H1 (cell line): Measurements from ENCODE around the gene PIK3R6. TPM values are rescaled to one million over a fixed set of nuclear protein-coding genes. Genes with fewer than 3 reads are reported as not detected.

Experiments used
- CTCF ChIA-PET: fragments of 300-600 bp; sonication (Branson Sonifier 250); formaldehyde crosslinking; loops from one replicate; lab custom pipeline; 2021; ENCODE audit not compliant: partially characterized antibody; lab: Charles Lee
- POLR2A ChIA-PET: fragments of 300-600 bp; sonication (Branson Sonifier 250); formaldehyde crosslinking; loops from one replicate; lab custom pipeline; 2021; ENCODE audit warnings: inconsistent platforms; ENCODE audit not compliant: partially characterized antibody; lab: Charles Lee
- DNase-seq, 2 experiments: peaks; one replicate each; pipeline versions ENCODE4 v3.0.0 to v3.0.0-alpha.2; 2010 to 2022; ENCODE audit warnings: low spot score in 2 of 2, low read depth in 1 of 2, mixed read lengths in 1 of 2
- FAIRE-seq: peaks from 2 replicates; lab custom pipeline; 2011; peaks lifted over from hg19 to GRCh38; lab: Jason Lieb, UNC
- H2AFZ ChIP-seq: 2 replicates; pipeline ENCODE4 v1.8.1; 2012; ENCODE audit warnings: low read length, inconsistent platforms
- H2AK5ac ChIP-seq: 2 replicates; pipeline ENCODE4 v1.6.1; 2013; ENCODE audit warnings: low read depth, low read length
- H2BK120ac ChIP-seq: replicated peaks from 2 replicates; pipeline ENCODE3; 2013; ENCODE audit warnings: low read depth, low read length, inconsistent platforms
- H2BK12ac ChIP-seq: 2 replicates; pipeline ENCODE4 v1.6.1; 2013; ENCODE audit warnings: low read depth, low read length
- H2BK15ac ChIP-seq: 2 replicates; pipeline ENCODE4 v1.6.1; 2013; ENCODE audit warnings: low read length
- H2BK20ac ChIP-seq: 2 replicates; pipeline ENCODE4 v1.6.1; 2013; ENCODE audit warnings: low read length
- H2BK5ac ChIP-seq: 2 replicates; pipeline ENCODE4 v1.6.1; 2013; ENCODE audit warnings: low read depth, low read length
- H3K14ac ChIP-seq: 2 replicates; pipeline ENCODE4 v1.6.1; 2013; ENCODE audit warnings: inconsistent platforms; ENCODE audit not compliant: insufficient read length
- H3K18ac ChIP-seq: 2 replicates; pipeline ENCODE4 v1.6.1; 2013; ENCODE audit warnings: low read length; ENCODE audit errors: extremely low read depth
- H3K23ac ChIP-seq: 2 replicates; pipeline ENCODE4 v1.6.1; 2013; ENCODE audit warnings: inconsistent platforms; ENCODE audit not compliant: insufficient read length
- H3K23me2 ChIP-seq: 2 replicates; pipeline ENCODE4 v1.6.1; 2013; ENCODE audit warnings: low read depth, low read length
- H3K27ac ChIP-seq: 2 replicates; pipeline ENCODE4 v1.6.1; 2011; ENCODE audit warnings: low read depth, low read length, inconsistent platforms
- H3K27me3 ChIP-seq, 4 experiments: replicated peaks in 1 of 4; 1 replicate in 1 of 4; 2 replicates in 3 of 4; pipeline versions ENCODE4 v1.6.1 to v1.8.1; 2011 to 2013; ENCODE audit warnings: low read length in 3 of 4, mild to moderate bottlenecking in 3 of 4, inconsistent platforms in 2 of 4, mixed read lengths in 2 of 4, moderate library complexity in 1 of 4; ENCODE audit not compliant: control insufficient read depth in 3 of 4, insufficient read depth in 3 of 4; ENCODE audit errors: extremely low read depth in 1 of 4
- H3K36me3 ChIP-seq, 4 experiments: 2 replicates each; pipeline versions ENCODE4 v1.6.1 to v1.8.1; 2011 to 2013; ENCODE audit warnings: mild to moderate bottlenecking in 4 of 4, low read length in 3 of 4, moderate library complexity in 2 of 4, control low read depth in 1 of 4, inconsistent platforms in 1 of 4; ENCODE audit not compliant: insufficient read depth in 4 of 4, control insufficient read depth in 2 of 4
- H3K4ac ChIP-seq: replicated peaks from 2 replicates; pipeline ENCODE3; 2013; ENCODE audit warnings: low read length, low read depth, mixed read lengths, inconsistent platforms; ENCODE audit not compliant: insufficient read length
- H3K4me1 ChIP-seq, 4 experiments: replicated peaks in 1 of 4; 1 replicate in 1 of 4; 2 replicates in 3 of 4; pipeline versions ENCODE4 v1.6.1 to v1.8.1; 2011 to 2013; ENCODE audit warnings: low read length in 3 of 4, inconsistent platforms in 2 of 4, mixed read lengths in 1 of 4; ENCODE audit not compliant: insufficient read depth in 4 of 4, control insufficient read depth in 3 of 4
- H3K4me2 ChIP-seq, 2 experiments: 2 replicates each; pipeline versions ENCODE4 v1.6.1 to v1.8.1; 2011 to 2013; ENCODE audit warnings: low read depth in 2 of 2, low read length in 2 of 2, control low read depth in 1 of 2, inconsistent platforms in 1 of 2, mild to moderate bottlenecking in 1 of 2; ENCODE audit not compliant: insufficient read depth in 1 of 2
- H3K4me3 ChIP-seq, 4 experiments: fragments of 200-600, 300-600 bp in 1 of 4; sonication (generic), shearing (Covaris generic), sonication (Bioruptor Twin) in 1 of 4; 2 replicates each; pipeline versions ENCODE4 v1.5.1 to v1.8.1; 2011 to 2016; ENCODE audit warnings: low read length in 4 of 4, low read depth in 3 of 4, control low read depth in 2 of 4, inconsistent platforms in 2 of 4, mild to moderate bottlenecking in 2 of 4, mixed read lengths in 1 of 4, moderate library complexity in 1 of 4; ENCODE audit not compliant: insufficient read depth in 2 of 4; ENCODE audit errors: extremely low read depth in 1 of 4
- H3K56ac ChIP-seq: replicated peaks from 2 replicates; pipeline ENCODE3; 2013; ENCODE audit warnings: low read depth, mild to moderate bottlenecking, mixed read lengths, low read length, inconsistent platforms; ENCODE audit not compliant: insufficient read length
- H3K79me1 ChIP-seq: 2 replicates; pipeline ENCODE4 v1.6.1; 2013; ENCODE audit warnings: low read depth, low read length, control low read depth
- H3K79me2 ChIP-seq, 2 experiments: 2 replicates each; pipeline versions ENCODE4 v1.6.1 to v1.8.1; 2012 to 2013; ENCODE audit warnings: low read length in 2 of 2, mild to moderate bottlenecking in 2 of 2, inconsistent platforms in 1 of 2; ENCODE audit not compliant: insufficient read depth in 2 of 2, control insufficient read depth in 1 of 2
- H3K9ac ChIP-seq, 4 experiments: replicated peaks in 1 of 4; 1 replicate in 1 of 4; 2 replicates in 3 of 4; pipeline versions ENCODE4 v1.6.1 to v1.8.1; 2011 to 2013; ENCODE audit warnings: low read depth in 3 of 4, low read length in 3 of 4, control low read depth in 2 of 4, mild to moderate bottlenecking in 2 of 4, moderate library complexity in 2 of 4, inconsistent platforms in 1 of 4; ENCODE audit errors: extremely low read depth in 1 of 4
- H3K9me3 ChIP-seq, 2 experiments: 2 replicates each; pipeline versions ENCODE4 v1.6.1 to v1.8.1; 2012 to 2013; ENCODE audit warnings: mild to moderate bottlenecking in 2 of 2, moderate library complexity in 2 of 2, control low read depth in 1 of 2, inconsistent platforms in 1 of 2, low read depth in 1 of 2, low read length in 1 of 2, mixed read lengths in 1 of 2; ENCODE audit not compliant: insufficient read depth in 2 of 2
- H4K20me1 ChIP-seq, 2 experiments: replicated peaks in 1 of 2; 2 replicates each; pipeline versions ENCODE3 to v1.8.1; 2011 to 2013; ENCODE audit warnings: inconsistent platforms in 2 of 2, low read length in 2 of 2, mild to moderate bottlenecking in 1 of 2; ENCODE audit not compliant: insufficient read depth in 2 of 2, control insufficient read depth in 1 of 2
- H4K5ac ChIP-seq: 2 replicates; pipeline ENCODE4 v1.6.1; 2013; ENCODE audit warnings: low read length, low read depth, mixed read lengths, inconsistent platforms; ENCODE audit not compliant: insufficient read length
- H4K8ac ChIP-seq: 2 replicates; pipeline ENCODE4 v1.8.0; 2013; ENCODE audit warnings: mild to moderate bottlenecking, moderate library complexity, low read length, inconsistent platforms; ENCODE audit not compliant: insufficient read depth; ENCODE audit errors: extremely low read depth
- H4K91ac ChIP-seq: replicated peaks from 2 replicates; pipeline ENCODE3; 2013; ENCODE audit warnings: low read length, mixed read lengths, inconsistent platforms; ENCODE audit not compliant: insufficient read length
- SP2 ChIP-seq: IDR thresholded peaks from 2 replicates; pipeline ENCODE4 v1.6.1; 2012; ENCODE audit warnings: mild to moderate bottlenecking, low read length, inconsistent platforms
- WGBS, 2 experiments: shearing (Covaris generic) in 1 of 2; methylation state at CpG; one replicate each; pipeline versions ENCODE4 v1.1.6 to v1.1.7; 2013 to 2015; ENCODE audit warnings: low lambda C conversion rate in 2 of 2, mixed read lengths in 2 of 2, inconsistent platforms in 1 of 2, low coverage in 1 of 2, missing lambda C conversion rate in 1 of 2; ENCODE audit not compliant: insufficient replicate concordance in 2 of 2, insufficient coverage in 1 of 2, insufficient read length in 1 of 2; ENCODE audit errors: extremely low coverage in 1 of 2, missing lambda C conversion rate in 1 of 2; 5-methylcytosine and 5-hydroxymethylcytosine counted together
- polyA plus RNA-seq, 7 experiments: library from polyadenylated mRNA; depleted of rRNA in 3 of 7; stranded (reverse) in 5 of 7; unstranded in 2 of 7; fragments of >200 nt in 5 of 7; fragments of 200-250 nt in 2 of 7; gene quantifications; 1 replicate in 5 of 7; 2 replicates in 1 of 7; 4 replicates in 1 of 7; pipeline versions ENCODE4 v1.2.1 to v1.2.3, GENCODE V29; 2011 to 2013; ENCODE audit warnings: missing spikeins in 2 of 7, mixed read lengths in 2 of 7
- total RNA-seq: library from RNA; stranded (reverse); fragmentation: NEBNext Ultra II Directional; extraction: Animal tissue kit (Norgen Biotek cat#: 25700); gene quantifications from 2 replicates; pipeline ENCODE4 v1.2.1, GENCODE V29; 2021

PIK3R6 gene
- total and polyA plus RNA-seq, 2 of the 8 experiments (the other 6 are each of a cell fraction or from before 2014, with no cell fraction given): 0.24 to 1.2 TPM

DNA sequence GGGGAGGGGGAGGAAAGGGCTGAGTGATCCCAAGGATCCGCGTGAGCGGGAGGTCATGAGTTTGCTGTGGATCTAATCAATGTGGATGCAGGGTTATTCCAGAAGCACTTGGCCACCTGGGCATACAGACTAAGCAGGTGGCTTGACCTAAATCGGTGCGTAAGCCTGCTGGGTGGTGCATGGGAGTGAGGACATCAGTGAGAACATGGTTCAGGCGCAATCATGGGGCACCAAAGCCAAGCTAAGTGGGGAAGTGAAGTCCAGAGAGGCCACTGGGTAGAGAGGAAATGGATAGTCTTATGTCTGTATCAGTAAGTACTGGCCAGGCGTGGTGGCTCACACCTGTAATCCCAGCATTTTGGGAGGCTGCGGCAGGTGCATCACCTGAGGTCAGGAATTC is 49.4 kb downstream of the PIK3R6 start:
- POLR2A ChIA-PET: no interaction called here
- no peak overlapping the region for H4K5ac ChIP-seq
- H3K27me3 ChIP-seq: no peaks in the 10 kb centered on the region
- H3K4me2 ChIP-seq: no peak overlapping the region
- H2BK12ac ChIP-seq: no peak overlapping the region
- H3K56ac ChIP-seq: no peak overlapping the region
- CTCF ChIA-PET: interaction anchor here (1.8 to 2.4 kb wide), 2 partner anchors 14 to 15 kb away, joined by 6 to 7 read pairs; no protein-coding TSS in a partner anchor
- no peak overlapping the region for H3K18ac ChIP-seq
- TF ChIP-seq SP2: no peak
- no peak overlapping the region for H2AK5ac ChIP-seq
- no peaks in the 10 kb centered on the region for H3K9me3 ChIP-seq
- H2BK20ac ChIP-seq: no peak overlapping the region
- H3K9ac ChIP-seq: no peak overlapping the region
- no peaks in the 10 kb centered on the region for H3K79me1 ChIP-seq
- no peak overlapping the region for H3K27ac ChIP-seq
- no peak overlapping the region for H4K8ac ChIP-seq
- FAIRE-seq (no peak), DNase-seq (peak in 1 of 2 experiments; percentile 35)
- no peaks in the 10 kb centered on the region; the same call in 1 of the 2 replicates for H3K23me2 ChIP-seq
- H3K79me2 ChIP-seq: no peaks in the 10 kb centered on the region
- no peak overlapping the region for H3K4me3 ChIP-seq
- H2BK5ac ChIP-seq: no peak overlapping the region
- WGBS, 2 experiments: 91% methylated on average over 8 of the region's 8 CpGs; no CpG with 5 or more reads in 1 of the 2 experiments
- H4K91ac ChIP-seq: no peak overlapping the region
- H3K14ac ChIP-seq: no peak overlapping the region
- H2AFZ ChIP-seq: no peak overlapping the region
- no peak overlapping the region for H2BK120ac ChIP-seq
- no peaks in the 10 kb centered on the region for H4K20me1 ChIP-seq
- H2BK15ac ChIP-seq: no peak overlapping the region
- no peak overlapping the region for H3K4ac ChIP-seq
- H3K4me1 ChIP-seq: no peaks in the 10 kb centered on the region; a peak in 1 of 7 replicates
- H3K36me3 ChIP-seq: no peaks in the 10 kb centered on the region
- H3K23ac ChIP-seq: no peak overlapping the region
